HepG2 (cell line): ENCODE results near the gene PRELP. TPM values are rescaled to one million over a fixed set of nuclear protein-coding genes. Genes with fewer than 3 reads are reported as not detected.

ENCODE experiments used
- ATAC-seq: fragments of 200-7000 bp; cut with Tn5 transposase; 3 replicates; pipeline ENCODE4 v1.9.1; 2020; ENCODE audit warnings: mild to moderate bottlenecking, moderate library complexity
- BruUV-seq: library from RNA; stranded (reverse); fragments of 400-500 nt; replicated peaks from 2 replicates; lab custom pipeline; 2021; lab: Mats Ljungman, UMichigan
- CTCF ChIA-PET: fragments of 300-600 bp; formaldehyde crosslinking; extraction: SDS; loops from one replicate; lab custom pipeline; 2021; ENCODE audit warnings: low total read pairs, inconsistent platforms, low intra/inter-chr PET ratio; lab: Yijun Ruan, JAX
- POLR2A ChIA-PET: fragments of 350-600 bp; sonication (Branson Sonifier 250); formaldehyde crosslinking; loops from one replicate; lab custom pipeline; 2020; ENCODE audit warnings: antibody characterized with exemption, inconsistent platforms; lab: Yijun Ruan, JAX
- DNase-seq: peaks from one replicate; pipeline ENCODE4 v3.0.0-alpha.2; 2015; ENCODE audit warnings: low spot score
- FAIRE-seq: peaks from 3 replicates; lab custom pipeline; 2011; peaks lifted over from hg19 to GRCh38; lab: Jason Lieb, UNC
- H2AFZ ChIP-seq: one replicate; pipeline ENCODE4 v1.6.1; 2011; ENCODE audit warnings: low read length, inconsistent platforms
- H3K27ac ChIP-seq: fragments of 300-600 bp; 3 replicates; pipeline ENCODE4 v1.8.0; 2011; ENCODE audit warnings: mixed run types, mild to moderate bottlenecking, mixed read lengths, low read length, inconsistent platforms; ENCODE audit not compliant: insufficient read depth; ENCODE audit errors: extremely low read length
- H3K27me3 ChIP-seq, 2 experiments: fragments of 200-600 bp in 1 of 2; 2 replicates in 1 of 2; 3 replicates in 1 of 2; pipeline versions ENCODE4 v1.6.0 to v1.8.0; 2011; ENCODE audit warnings: low read length in 2 of 2, mild to moderate bottlenecking in 2 of 2, moderate library complexity in 2 of 2, inconsistent platforms in 1 of 2; ENCODE audit not compliant: insufficient read depth in 2 of 2, control insufficient read depth in 1 of 2
- H3K36me3 ChIP-seq, 2 experiments: fragments of 200-600 bp in 1 of 2; replicated peaks in 1 of 2; 2 replicates in 1 of 2; 3 replicates in 1 of 2; pipeline versions ENCODE4 v1.5.1 to v1.8.0; 2011; ENCODE audit warnings: low read length in 2 of 2, inconsistent platforms in 1 of 2; ENCODE audit not compliant: insufficient read depth in 2 of 2, control insufficient read depth in 1 of 2
- H3K4me1 ChIP-seq: 2 replicates; pipeline ENCODE4 v1.5.1; 2012; ENCODE audit warnings: low read length, inconsistent platforms; ENCODE audit not compliant: insufficient read depth
- H3K4me2 ChIP-seq: 2 replicates; pipeline ENCODE4 v1.6.0; 2011; ENCODE audit warnings: low read depth, low read length, inconsistent platforms
- H3K4me3 ChIP-seq, 3 experiments: fragments of 200-600 bp in 1 of 3; sonication (generic), shearing (Covaris generic) in 1 of 3; replicated peaks in 1 of 3; 2 replicates each; pipeline ENCODE4 v1.5.1; 2011 to 2016; ENCODE audit warnings: low read length in 3 of 3, inconsistent platforms in 2 of 3, low read depth in 2 of 3, mild to moderate bottlenecking in 2 of 3, control low read depth in 1 of 3, mixed read lengths in 1 of 3; ENCODE audit not compliant: insufficient read depth in 1 of 3
- H3K79me2 ChIP-seq: one replicate; pipeline ENCODE4 v1.6.1; 2011; ENCODE audit warnings: low read length, inconsistent platforms; ENCODE audit not compliant: insufficient read depth
- H3K9ac ChIP-seq: 2 replicates; pipeline ENCODE4 v1.6.0; 2011; ENCODE audit warnings: mild to moderate bottlenecking, low read depth, low read length, inconsistent platforms; ENCODE audit not compliant: insufficient read depth
- H3K9me3 ChIP-seq: 2 replicates; pipeline ENCODE4 v1.5.1; 2012; ENCODE audit warnings: mild to moderate bottlenecking, low read length
- H4K20me1 ChIP-seq: 2 replicates; pipeline ENCODE4 v1.6.0; 2011; ENCODE audit warnings: inconsistent platforms, mild to moderate bottlenecking, low read length, moderate library complexity; ENCODE audit not compliant: insufficient read depth
- DMTF1 ChIP-seq: sonication (generic); formaldehyde crosslinking; IDR thresholded peaks from 2 replicates; pipeline ENCODE4 v1.4.0; 2020; ENCODE audit warnings: mild to moderate bottlenecking, missing genetic modification reagents
- HBP1 ChIP-seq: IDR thresholded peaks from 2 replicates; pipeline ENCODE4 v1.6.1; 2016; ENCODE audit warnings: low read depth, control low read depth
- KLF13 ChIP-seq: sonication (generic); formaldehyde crosslinking; IDR thresholded peaks from 2 replicates; pipeline ENCODE4 v1.4.0; 2020; ENCODE audit warnings: mild to moderate bottlenecking, missing genetic modification reagents
- MTERF4 ChIP-seq: sonication (generic); formaldehyde crosslinking; IDR thresholded peaks from 2 replicates; pipeline ENCODE4 v1.8.0; 2023; ENCODE audit warnings: mild to moderate bottlenecking, missing genetic modification reagents
- PHF8 ChIP-seq: sonication (generic); formaldehyde crosslinking; IDR thresholded peaks from 2 replicates; pipeline ENCODE4 v1.5.0; 2020; ENCODE audit warnings: missing genetic modification reagents
- PREB ChIP-seq: sonication (generic); formaldehyde crosslinking; IDR thresholded peaks from 2 replicates; pipeline ENCODE4 v1.4.0; 2020; ENCODE audit warnings: missing genetic modification reagents
- REL ChIP-seq: sonication (generic); formaldehyde crosslinking; conservative IDR thresholded peaks from 2 replicates; pipeline ENCODE4 v1.8.0; 2022; ENCODE audit warnings: mild to moderate bottlenecking, missing genetic modification reagents, moderate library complexity
- SOX5 ChIP-seq: IDR thresholded peaks from 2 replicates; pipeline ENCODE4 v1.6.1; 2016; ENCODE audit warnings: borderline replicate concordance
- ZBTB38 ChIP-seq: sonication (generic); formaldehyde crosslinking; IDR thresholded peaks from 2 replicates; pipeline ENCODE4 v1.5.1; 2020; ENCODE audit warnings: mild to moderate bottlenecking, missing genetic modification reagents
- ZNF343 ChIP-seq: sonication (generic); formaldehyde crosslinking; IDR thresholded peaks from 2 replicates; pipeline ENCODE4 v1.4.0; 2020; ENCODE audit warnings: mild to moderate bottlenecking, missing genetic modification reagents
- ZNF382 ChIP-seq: sonication (generic); formaldehyde crosslinking; IDR thresholded peaks from 2 replicates; pipeline ENCODE4 v1.5.0; 2020; ENCODE audit warnings: missing genetic modification reagents, mild to moderate bottlenecking, borderline replicate concordance
- ZNF691 ChIP-seq: sonication (generic); formaldehyde crosslinking; IDR thresholded peaks from 2 replicates; pipeline ENCODE4 v1.4.0; 2020; ENCODE audit warnings: missing genetic modification reagents, low read depth, mild to moderate bottlenecking, borderline replicate concordance
- WGBS: methylation state at CpG from one replicate; pipeline ENCODE4 v1.1.6; 2017; ENCODE audit warnings: low lambda C conversion rate; 5-methylcytosine and 5-hydroxymethylcytosine counted together
- in situ Hi-C: cut with HindIII; loops from 2 replicates; pipeline ENCODE4 v1.10.0; 2017; ENCODE audit warnings: low pct_unique_long_range_greater_than_20kb; ENCODE audit not compliant: extremely low pct_ligation_motif_present
- intact Hi-C: fragments of 100-400 bp; cut with micrococcal nuclease; formaldehyde crosslinking; loops from one replicate; pipeline ENCODE4 v1.10.0; 2022; ENCODE audit not compliant: unreplicated experiment
- polyA plus RNA-seq, 8 experiments: library from polyadenylated mRNA; depleted of rRNA in 3 of 8; stranded (reverse) in 7 of 8; unstranded in 1 of 8; fragments of >200 nt; fragmentation: Illumina TruSeq in 4 of 8; extraction: Trizol in 4 of 8; gene quantifications; 2 replicates each; pipeline versions ENCODE4 v1.2.1 to v1.2.3, GENCODE V29; 2011 to 2016; ENCODE audit warnings: low read depth in 4 of 8, missing spikeins in 1 of 8, mixed read lengths in 1 of 8; ENCODE audit not compliant: insufficient read depth in 1 of 8
- total RNA-seq, 5 experiments: library from RNA; depleted of rRNA; stranded (reverse); fragments of >200 nt; fragmentation: Illumina TruSeq; extraction: Trizol; gene quantifications; 2 replicates each; pipeline ENCODE4 v1.2.3, GENCODE V29; 2016; ENCODE audit warnings: low read depth in 1 of 5

PRELP gene
- total and polyA plus RNA-seq, 2 of the 13 experiments (the other 11 are each of a cell fraction or from before 2014, with no cell fraction given), result not detected

- no peak overlapping the region for H3K4me3 ChIP-seq
- H3K27ac ChIP-seq, result no peak overlapping the region
- H3K4me1 ChIP-seq, result no peaks in the 10 kb centered on the region
- no peak overlapping the region for H3K4me2 ChIP-seq
- WGBS, result 39% methylated on average over 6 of the region's 6 CpGs
- in situ Hi-C loops, result no loop called here
- no peaks in the 10 kb centered on the region for H4K20me1 ChIP-seq
- H2AFZ ChIP-seq, result no peak overlapping the region
- POLR2A ChIA-PET, result no interaction called here
- H3K79me2 ChIP-seq, result no peaks in the 10 kb centered on the region
- no peak overlapping the region for H3K9ac ChIP-seq
- no peaks in the 10 kb centered on the region for H3K9me3 ChIP-seq
- H3K27me3 ChIP-seq, result peaks cover 4 to 16% of the 10 kb centered on the region in 2 experiments; a peak in 4 of 5 replicates
- BruUV-seq, result no TSS peak
- CTCF ChIA-PET, result no interaction called here
- TF ChIP-seq REL (CRISPR knock-in tag), result no peak
- TF ChIP-seq DMTF1 (CRISPR knock-in tag), result no peak
- no peak for TF ChIP-seq HBP1
- TF ChIP-seq ZBTB38 (CRISPR knock-in tag), result no peak
- TF ChIP-seq SOX5 (CRISPR knock-in tag), result no peak
- TF ChIP-seq ZNF382, result no peak
- TF ChIP-seq MTERF4 (CRISPR knock-in tag), result no peak
- no peak for TF ChIP-seq KLF13 (CRISPR knock-in tag)
- no peak for TF ChIP-seq ZNF691 (CRISPR knock-in tag)
- TF ChIP-seq PREB (CRISPR knock-in tag), result no peak
- TF ChIP-seq PHF8 (CRISPR knock-in tag), result no peak
- TF ChIP-seq ZNF343 (CRISPR knock-in tag), result no peak
- TF ChIP-seq, all 625 proteins: peak for 0
- H3K36me3 ChIP-seq, result no peaks in the 10 kb centered on the region
- intact Hi-C loops, result no loop called here
- ATAC-seq (no peak), DNase-seq (no peak), FAIRE-seq (no peak)
Observed at GRCh38 chr1:203462878-203463277, 12.7 kb upstream of the PRELP start.
